Activated CD8-positive, alpha-beta memory T cell treated with anti-CD3 and anti-CD28 coated beads, Interleukin-2, amount 50 U/mL, for 1 hour (primary cell): ENCODE data around the gene MIS18BP1.
A peak's percentile ranks its signal among the peaks of the same experiment; 100 is the strongest.
"Not testable (repeated sequence)": the region's sequence is repeated elsewhere in the genome, so short reads cannot be mapped to it uniquely, and the experiment has no call there.

ENCODE experiments used
- DNase-seq: peaks from one replicate; pipeline ENCODE4 v3.0.0-alpha.2; 2020; ENCODE audit errors: extremely low read depth

The MIS18BP1 gene

GRCh38 chr14:45253070-45253753 is at the start of gene MIS18BP1:
MIS18BP1 (minus strand) TSS chr14:45253202; CDS start chr14:45247286, 5,916 bp downstream.
- peak; percentile 82 for DNase-seq

- DNase-seq, result no peak
These were observed 45.6 kb upstream of the MIS18BP1 start for GRCh38 chr14:45298423-45299117.

- not testable (repeated sequence) for DNase-seq
These were observed 41.8 kb upstream of the MIS18BP1 start for GRCh38 chr14:45294796-45295195.

GRCh38 chr14:45290547-45290946 is 37.5 kb upstream of the MIS18BP1 start:
- DNase-seq, result no peak

GRCh38 chr14:45287610-45288009 is 34.6 kb upstream of the MIS18BP1 start:
- DNase-seq, result no peak

GRCh38 chr14:45284802-45285201 is 31.8 kb upstream of the MIS18BP1 start:
- no peak for DNase-seq

GRCh38 chr14:45281731-45282400 is 28.9 kb upstream of the MIS18BP1 start:
- DNase-seq, result not testable (repeated sequence)

- DNase-seq, result no peak
These were observed 19.0 kb upstream of the MIS18BP1 start for GRCh38 chr14:45271858-45272537.

- DNase-seq, result no peak
These were observed 17.0 kb upstream of the MIS18BP1 start for GRCh38 chr14:45270031-45270430.

- no peak for DNase-seq
These were observed 14.1 kb upstream of the MIS18BP1 start for GRCh38 chr14:45267071-45267470.

- DNase-seq, result no peak
These were observed 9.6 kb upstream of the MIS18BP1 start for GRCh38 chr14:45262637-45263036.

- DNase-seq, result no peak
These were observed 8.2 kb upstream of the MIS18BP1 start for GRCh38 chr14:45261209-45261608.

GRCh38 chr14:45258805-45259204 is 5.8 kb upstream of the MIS18BP1 start:
- DNase-seq, result no peak

GRCh38 chr14:45258073-45258472 is 5.1 kb upstream of the MIS18BP1 start:
- DNase-seq, result no peak

GRCh38 chr14:45254771-45255170 is 1.8 kb upstream of the MIS18BP1 start:
- no peak for DNase-seq

- DNase-seq, result no peak
These were observed 830 bp upstream of the MIS18BP1 start for GRCh38 chr14:45253754-45254310.

GRCh38 chr14:45252366-45253069 is 484 bp downstream of the MIS18BP1 start:
- no peak for DNase-seq

- no peak for DNase-seq
These were observed 1.1 kb downstream of the MIS18BP1 start for GRCh38 chr14:45251912-45252311.

- DNase-seq, result no peak
These were observed 3.0 kb downstream of the MIS18BP1 start for GRCh38 chr14:45249856-45250575.

- DNase-seq, result no peak
These were observed 5.6 kb downstream of the MIS18BP1 start for GRCh38 chr14:45247427-45247826.

GRCh38 chr14:45246691-45247090 is 6.3 kb downstream of the MIS18BP1 start:
- DNase-seq, result no peak
